HCT116 (cell line): ENCODE measurements around the gene SCN4A. TPM values are rescaled to one million over a fixed set of nuclear protein-coding genes. Genes with fewer than 3 reads are reported as not detected.

Source experiments
- ATAC-seq: fragments of 200-7000 bp; cut with Tn5 transposase; 2 replicates; pipeline ENCODE4 v1.9.1; 2020; ENCODE audit warnings: mild to moderate bottlenecking, moderate library complexity
- BruUV-seq: library from RNA; stranded (reverse); fragments of 400-500 nt; replicated peaks from 2 replicates; lab custom pipeline; 2021; lab: Mats Ljungman, UMichigan
- CTCF ChIA-PET: fragments of 300-600 bp; sonication (Branson Sonifier 250); formaldehyde crosslinking; loops from one replicate; lab custom pipeline; 2021; ENCODE audit warnings: antibody characterized with exemption; lab: Charles Lee
- POLR2A ChIA-PET: fragments of 300-600, 350-600 bp; sonication (Branson Sonifier 250); formaldehyde crosslinking; loops from one replicate; lab custom pipeline; 2021; ENCODE audit warnings: antibody characterized with exemption; lab: Charles Lee
- RAD21 ChIA-PET, 2 experiments: fragments of 300-600 bp; sonication (Branson Sonifier 250); formaldehyde crosslinking; loops; one replicate each; lab custom pipeline; 2023; ENCODE audit warnings: low total read pairs in 2 of 2; ENCODE audit not compliant: uncharacterized antibody in 2 of 2, unreplicated experiment in 2 of 2, low non-redundant PET in 1 of 2; lab: Charles Lee
- DNase-seq: peaks from one replicate; pipeline ENCODE4 v3.0.0-alpha.2; 2010; ENCODE audit warnings: low read depth, low spot score
- H2AFZ ChIP-seq: fragments of 200-600 bp; shearing (Covaris generic), sonication (generic); 2 replicates; pipeline ENCODE4 v1.6.1; 2017; ENCODE audit warnings: low read depth, mixed run types, mixed read lengths, antibody characterized with exemption, low read length; ENCODE audit not compliant: poor library complexity, severe bottlenecking
- H3K27ac ChIP-seq: 2 replicates; pipeline ENCODE4 v1.5.1; 2012; ENCODE audit warnings: low read depth, low read length
- H3K27me3 ChIP-seq: fragments of 200-600 bp; sonication (generic); 2 replicates; pipeline ENCODE4 v1.6.1; 2016; ENCODE audit warnings: mixed run types, low read length, mixed read lengths; ENCODE audit not compliant: insufficient read depth
- H3K36me3 ChIP-seq, 2 experiments: fragments of 200-500 bp in 1 of 2; fragments of 200-600 bp in 1 of 2; sonication (Bioruptor generic) in 1 of 2; sonication (generic) in 1 of 2; 2 replicates each; pipeline versions ENCODE4 v1.5.1 to v1.6.1; 2014 to 2016; ENCODE audit warnings: low read length in 2 of 2, inconsistent platforms in 1 of 2, mixed read lengths in 1 of 2, mixed run types in 1 of 2; ENCODE audit not compliant: insufficient read depth in 2 of 2, control insufficient read depth in 1 of 2
- H3K4me1 ChIP-seq, 2 experiments: fragments of 200-600 bp in 1 of 2; sonication (generic) in 1 of 2; 2 replicates each; pipeline versions ENCODE4 v1.5.1 to v1.6.1; 2012 to 2017; ENCODE audit warnings: low read length in 2 of 2, inconsistent platforms in 1 of 2, mild to moderate bottlenecking in 1 of 2, mixed read lengths in 1 of 2, mixed run types in 1 of 2, moderate library complexity in 1 of 2; ENCODE audit not compliant: insufficient read depth in 2 of 2, control insufficient read depth in 1 of 2
- H3K4me2 ChIP-seq: fragments of 200-600 bp; sonication (generic); 2 replicates; pipeline ENCODE4 v1.6.1; 2017; ENCODE audit warnings: mixed run types, low read length, mixed read lengths
- H3K4me3 ChIP-seq, 2 experiments: fragments of 200-600 bp in 1 of 2; sonication (generic) in 1 of 2; replicated peaks in 1 of 2; 2 replicates each; pipeline ENCODE4 v1.5.1; 2011 to 2016; ENCODE audit warnings: low read length in 2 of 2, control low read depth in 1 of 2, low read depth in 1 of 2, mild to moderate bottlenecking in 1 of 2, mixed read lengths in 1 of 2, mixed run types in 1 of 2
- H3K79me2 ChIP-seq: fragments of 200-600 bp; sonication (generic); 2 replicates; pipeline ENCODE4 v1.6.1; 2017; ENCODE audit warnings: mild to moderate bottlenecking, mixed run types, low read length, moderate library complexity, mixed read lengths; ENCODE audit not compliant: insufficient read depth
- H3K9ac ChIP-seq: fragments of 200-600 bp; sonication (generic); 2 replicates; pipeline ENCODE4 v1.6.1; 2016; ENCODE audit warnings: low read length, mixed read lengths
- H3K9me2 ChIP-seq: fragments of 200-600 bp; sonication (generic), shearing (Covaris generic); 2 replicates; pipeline ENCODE4 v1.6.1; 2017; ENCODE audit warnings: mixed run types, mild to moderate bottlenecking, moderate library complexity; ENCODE audit not compliant: insufficient read depth
- H3K9me3 ChIP-seq, 2 experiments: fragments of 200-500 bp in 1 of 2; fragments of 200-600 bp in 1 of 2; sonication (Bioruptor generic) in 1 of 2; sonication (generic) in 1 of 2; 2 replicates each; pipeline ENCODE4 v1.6.1; 2014 to 2017; ENCODE audit warnings: low read length in 2 of 2, mixed read lengths in 2 of 2, inconsistent platforms in 1 of 2, low read depth in 1 of 2, mild to moderate bottlenecking in 1 of 2, mixed run types in 1 of 2, moderate library complexity in 1 of 2; ENCODE audit not compliant: control insufficient read depth in 1 of 2, insufficient read depth in 1 of 2
- H4K20me1 ChIP-seq: fragments of 200-600 bp; sonication (generic), shearing (Covaris generic); 2 replicates; pipeline ENCODE4 v1.6.1; 2017; ENCODE audit warnings: mixed run types, mild to moderate bottlenecking, moderate library complexity; ENCODE audit not compliant: insufficient read depth
- ATF3 ChIP-seq: IDR thresholded peaks from 2 replicates; pipeline ENCODE4 v1.6.1; 2012
- CBX3 ChIP-seq: IDR thresholded peaks from 2 replicates; pipeline ENCODE4 v1.6.1; 2012; ENCODE audit warnings: low read depth
- CEBPB ChIP-seq: IDR thresholded peaks from 2 replicates; pipeline ENCODE4 v1.6.1; 2012; ENCODE audit warnings: low read depth
- EGR1 ChIP-seq: IDR thresholded peaks from 2 replicates; pipeline ENCODE4 v1.6.1; 2012; ENCODE audit warnings: low read depth
- ELF1 ChIP-seq: IDR thresholded peaks from 2 replicates; pipeline ENCODE4 v1.6.1; 2012; ENCODE audit warnings: low read depth, borderline replicate concordance
- EZH2phosphoT487 ChIP-seq: fragments of 200-600 bp; IDR thresholded peaks from 2 replicates; pipeline ENCODE4 v1.6.1; 2018; ENCODE audit warnings: antibody characterized with exemption, borderline replicate concordance
- FOSL1 ChIP-seq: IDR thresholded peaks from 2 replicates; pipeline ENCODE4 v1.6.1; 2012; ENCODE audit warnings: low read depth
- POLR2A ChIP-seq: IDR thresholded peaks from 2 replicates; pipeline ENCODE4 v1.7.0; 2011; ENCODE audit warnings: borderline replicate concordance; ENCODE audit not compliant: insufficient read depth, insufficient read length; ENCODE audit errors: extremely low read depth
- SIN3A ChIP-seq: IDR thresholded peaks from 2 replicates; pipeline ENCODE4 v1.6.1; 2012; ENCODE audit warnings: low read depth
- TCF7L2 ChIP-seq: IDR thresholded peaks from 2 replicates; pipeline ENCODE4 v1.7.0; 2011; ENCODE audit warnings: borderline replicate concordance, inconsistent platforms; ENCODE audit not compliant: insufficient read depth, insufficient read length; ENCODE audit errors: extremely low read depth
- ZNF274 ChIP-seq: fragments of 200-500 bp; sonication (Bioruptor generic); IDR thresholded peaks from 2 replicates; pipeline ENCODE4 v1.6.1; 2014; ENCODE audit warnings: mild to moderate bottlenecking, low read depth, low read length, inconsistent platforms
- intact Hi-C: fragments of 100-400 bp; cut with micrococcal nuclease; formaldehyde crosslinking; loops from 2 replicates; pipeline ENCODE4 v1.10.0; 2022
- total RNA-seq: library from RNA; stranded (reverse); gene quantifications from one replicate; pipeline ENCODE4 v1.2.1, GENCODE V29; 2021; ENCODE audit not compliant: unreplicated experiment
- TF ChIP-seq, protein P1 (sequence below): IDR thresholded peaks from 2 replicates; pipeline ENCODE4 v1.6.1; 2012; ENCODE audit warnings: low read depth
- TF ChIP-seq, protein P2 (sequence below), 3 experiments: fragments of 200-600 bp in 1 of 3; sonication (generic) in 1 of 3; IDR thresholded peaks in 2 of 3; conservative IDR thresholded peaks in 1 of 3; 2 replicates each; pipeline ENCODE4 v1.5.1; 2012 to 2017; ENCODE audit warnings: low read depth in 2 of 3, low read length in 2 of 3, antibody characterized with exemption in 1 of 3, borderline replicate concordance in 1 of 3, control low read depth in 1 of 3, mild to moderate bottlenecking in 1 of 3, mixed read lengths in 1 of 3, mixed run types in 1 of 3, moderate library complexity in 1 of 3; ENCODE audit not compliant: insufficient read depth in 1 of 3

Gene SCN4A
- total RNA-seq, 1 experiment from 2014 or later, result 2.7 TPM

- no peak overlapping the region for H2AFZ ChIP-seq
- DNase-seq, result no peak
- H3K9me2 ChIP-seq, result no peaks in the 10 kb centered on the region
- no peak overlapping the region for H3K9ac ChIP-seq
- no peak for TF ChIP-seq FOSL1
- TF ChIP-seq, protein P1, sequence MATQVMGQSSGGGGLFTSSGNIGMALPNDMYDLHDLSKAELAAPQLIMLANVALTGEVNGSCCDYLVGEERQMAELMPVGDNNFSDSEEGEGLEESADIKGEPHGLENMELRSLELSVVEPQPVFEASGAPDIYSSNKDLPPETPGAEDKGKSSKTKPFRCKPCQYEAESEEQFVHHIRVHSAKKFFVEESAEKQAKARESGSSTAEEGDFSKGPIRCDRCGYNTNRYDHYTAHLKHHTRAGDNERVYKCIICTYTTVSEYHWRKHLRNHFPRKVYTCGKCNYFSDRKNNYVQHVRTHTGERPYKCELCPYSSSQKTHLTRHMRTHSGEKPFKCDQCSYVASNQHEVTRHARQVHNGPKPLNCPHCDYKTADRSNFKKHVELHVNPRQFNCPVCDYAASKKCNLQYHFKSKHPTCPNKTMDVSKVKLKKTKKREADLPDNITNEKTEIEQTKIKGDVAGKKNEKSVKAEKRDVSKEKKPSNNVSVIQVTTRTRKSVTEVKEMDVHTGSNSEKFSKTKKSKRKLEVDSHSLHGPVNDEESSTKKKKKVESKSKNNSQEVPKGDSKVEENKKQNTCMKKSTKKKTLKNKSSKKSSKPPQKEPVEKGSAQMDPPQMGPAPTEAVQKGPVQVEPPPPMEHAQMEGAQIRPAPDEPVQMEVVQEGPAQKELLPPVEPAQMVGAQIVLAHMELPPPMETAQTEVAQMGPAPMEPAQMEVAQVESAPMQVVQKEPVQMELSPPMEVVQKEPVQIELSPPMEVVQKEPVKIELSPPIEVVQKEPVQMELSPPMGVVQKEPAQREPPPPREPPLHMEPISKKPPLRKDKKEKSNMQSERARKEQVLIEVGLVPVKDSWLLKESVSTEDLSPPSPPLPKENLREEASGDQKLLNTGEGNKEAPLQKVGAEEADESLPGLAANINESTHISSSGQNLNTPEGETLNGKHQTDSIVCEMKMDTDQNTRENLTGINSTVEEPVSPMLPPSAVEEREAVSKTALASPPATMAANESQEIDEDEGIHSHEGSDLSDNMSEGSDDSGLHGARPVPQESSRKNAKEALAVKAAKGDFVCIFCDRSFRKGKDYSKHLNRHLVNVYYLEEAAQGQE, result no peak
- no peak for TF ChIP-seq ZNF274
- TF ChIP-seq EZH2phosphoT487, result no peak
- intact Hi-C loops, result no loop called here
- H3K27ac ChIP-seq, result no peak overlapping the region
- H3K36me3 ChIP-seq, result no peaks in the 10 kb centered on the region
- peaks cover 23 to 38% of the 10 kb centered on the region in 2 experiments for H3K4me1 ChIP-seq
- H4K20me1 ChIP-seq, result no peaks in the 10 kb centered on the region
- no peaks in the 10 kb centered on the region for H3K9me3 ChIP-seq
- no peak for ATAC-seq
- no peaks in the 10 kb centered on the region for H3K79me2 ChIP-seq
- ChIA-PET POLR2A (no interaction called here), RAD21 (no interaction called here), CTCF (interaction anchor here (1.2 to 1.7 kb wide), 4 partner anchors 11 to 49 kb away, joined by 3 to 6 read pairs (median 4); no protein-coding TSS in a partner anchor)
- no peak overlapping the region for H3K4me3 ChIP-seq
- no TSS peak for BruUV-seq
- no peak overlapping the region for H3K4me2 ChIP-seq
- H3K27me3 ChIP-seq, result no peaks in the 10 kb centered on the region
Observed at GRCh38 chr17:63976702-63977101, 4.0 kb upstream of the SCN4A start.

- Histone ChIP-seq H3K27ac (no peak overlapping the region; the same call in 1 of the 2 replicates), H3K79me2 (no peaks in the 10 kb centered on the region), H3K36me3 (no peaks in the 10 kb centered on the region), H3K4me3 (no peak overlapping the region), H3K27me3 (no peaks in the 10 kb centered on the region), H3K4me1 (peaks cover 23 to 38% of the 10 kb centered on the region in 2 experiments), H3K9ac (no peak overlapping the region), H4K20me1 (no peaks in the 10 kb centered on the region), H3K9me3 (no peaks in the 10 kb centered on the region), H3K4me2 (peak overlapping the region; percentile 78), H3K9me2 (no peaks in the 10 kb centered on the region), H2AFZ (no peak overlapping the region)
- no peak for DNase-seq
- ATAC-seq, result no peak
- ChIA-PET RAD21 (interaction anchor here (0.6 to 1.0 kb wide), 2 partner anchors 14 to 50 kb away, joined by 3 to 6 read pairs; no protein-coding TSS in a partner anchor), CTCF (interaction anchor here (1.1 to 2.3 kb wide), 6 partner anchors 10 to 72 kb away, joined by 3 to 10 read pairs (median 4); no protein-coding TSS in a partner anchor), POLR2A (no interaction called here)
- BruUV-seq, result no TSS peak
- TF ChIP-seq FOSL1 (no peak), SIN3A (no peak), EGR1 (no peak), TCF7L2 (no peak), CEBPB (no peak), CBX3 (no peak), ATF3 (no peak), POLR2A (no peak), ELF1 (no peak)
- TF ChIP-seq, protein P2, sequence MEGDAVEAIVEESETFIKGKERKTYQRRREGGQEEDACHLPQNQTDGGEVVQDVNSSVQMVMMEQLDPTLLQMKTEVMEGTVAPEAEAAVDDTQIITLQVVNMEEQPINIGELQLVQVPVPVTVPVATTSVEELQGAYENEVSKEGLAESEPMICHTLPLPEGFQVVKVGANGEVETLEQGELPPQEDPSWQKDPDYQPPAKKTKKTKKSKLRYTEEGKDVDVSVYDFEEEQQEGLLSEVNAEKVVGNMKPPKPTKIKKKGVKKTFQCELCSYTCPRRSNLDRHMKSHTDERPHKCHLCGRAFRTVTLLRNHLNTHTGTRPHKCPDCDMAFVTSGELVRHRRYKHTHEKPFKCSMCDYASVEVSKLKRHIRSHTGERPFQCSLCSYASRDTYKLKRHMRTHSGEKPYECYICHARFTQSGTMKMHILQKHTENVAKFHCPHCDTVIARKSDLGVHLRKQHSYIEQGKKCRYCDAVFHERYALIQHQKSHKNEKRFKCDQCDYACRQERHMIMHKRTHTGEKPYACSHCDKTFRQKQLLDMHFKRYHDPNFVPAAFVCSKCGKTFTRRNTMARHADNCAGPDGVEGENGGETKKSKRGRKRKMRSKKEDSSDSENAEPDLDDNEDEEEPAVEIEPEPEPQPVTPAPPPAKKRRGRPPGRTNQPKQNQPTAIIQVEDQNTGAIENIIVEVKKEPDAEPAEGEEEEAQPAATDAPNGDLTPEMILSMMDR (IDR thresholded peaks at IDR 0.05 in 2 of 3, conservative IDR thresholded peaks at IDR 0.05 in 1 of 3; ENCODE audit: borderline replicate concordance in 1 of 3, insufficient read depth in 1 of 3, low read depth in 2 of 3, low read length in 2 of 3), result no peak
- intact Hi-C loops, result no loop called here
Observed at GRCh38 chr17:63975541-63976092, 2.9 kb upstream of the SCN4A start.
